ENCODE measurements around the gene NOS1. TPM values are rescaled to one million over a fixed set of nuclear protein-coding genes. Genes with fewer than 3 reads are reported as not detected.
"Not testable (repeated sequence)": the region's sequence is repeated elsewhere in the genome, so short reads cannot be mapped to it uniquely, and the experiment has no call there.

Gene NOS1
- total RNA-seq, 1 donor from 2014 or later: 3.5 TPM

DNA sequence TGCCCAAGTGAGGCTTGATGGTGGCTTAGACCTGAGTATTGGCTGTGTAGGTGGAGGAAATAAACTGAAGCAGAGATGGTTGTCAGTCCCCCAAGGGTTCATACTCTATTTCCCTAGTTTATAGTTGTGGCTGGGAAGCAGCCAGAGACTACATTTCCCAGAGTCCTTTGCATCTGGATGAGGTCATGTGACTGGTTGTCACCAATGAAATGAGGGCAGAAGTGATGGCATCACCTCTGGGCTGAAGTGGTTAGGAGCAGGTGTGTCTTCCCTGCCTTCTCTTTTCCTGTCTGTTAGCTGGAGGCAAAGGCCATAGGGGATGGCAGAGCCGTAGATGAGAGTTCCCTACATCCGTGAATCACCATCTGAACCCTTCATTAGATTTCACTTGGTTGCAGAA is 16.3 kb upstream of the NOS1 start:
- DNase-seq (no peak), ATAC-seq (no peak)
- no peak overlapping the region for H3K4me3 ChIP-seq
- no peaks in the 10 kb centered on the region for H3K27me3 ChIP-seq (ENCODE audit: low read depth)
- no peaks in the 10 kb centered on the region for H3K36me3 ChIP-seq
- H3K9me3 ChIP-seq: no peaks in the 10 kb centered on the region
- intact Hi-C loops (cut with DNase I): no loop called here
- H3K27ac ChIP-seq: no peak overlapping the region
- TF ChIP-seq, protein P1, sequence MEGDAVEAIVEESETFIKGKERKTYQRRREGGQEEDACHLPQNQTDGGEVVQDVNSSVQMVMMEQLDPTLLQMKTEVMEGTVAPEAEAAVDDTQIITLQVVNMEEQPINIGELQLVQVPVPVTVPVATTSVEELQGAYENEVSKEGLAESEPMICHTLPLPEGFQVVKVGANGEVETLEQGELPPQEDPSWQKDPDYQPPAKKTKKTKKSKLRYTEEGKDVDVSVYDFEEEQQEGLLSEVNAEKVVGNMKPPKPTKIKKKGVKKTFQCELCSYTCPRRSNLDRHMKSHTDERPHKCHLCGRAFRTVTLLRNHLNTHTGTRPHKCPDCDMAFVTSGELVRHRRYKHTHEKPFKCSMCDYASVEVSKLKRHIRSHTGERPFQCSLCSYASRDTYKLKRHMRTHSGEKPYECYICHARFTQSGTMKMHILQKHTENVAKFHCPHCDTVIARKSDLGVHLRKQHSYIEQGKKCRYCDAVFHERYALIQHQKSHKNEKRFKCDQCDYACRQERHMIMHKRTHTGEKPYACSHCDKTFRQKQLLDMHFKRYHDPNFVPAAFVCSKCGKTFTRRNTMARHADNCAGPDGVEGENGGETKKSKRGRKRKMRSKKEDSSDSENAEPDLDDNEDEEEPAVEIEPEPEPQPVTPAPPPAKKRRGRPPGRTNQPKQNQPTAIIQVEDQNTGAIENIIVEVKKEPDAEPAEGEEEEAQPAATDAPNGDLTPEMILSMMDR (IDR thresholded peaks at IDR 0.05): no peak
- H3K4me1 ChIP-seq: no peaks in the 10 kb centered on the region

DNA sequence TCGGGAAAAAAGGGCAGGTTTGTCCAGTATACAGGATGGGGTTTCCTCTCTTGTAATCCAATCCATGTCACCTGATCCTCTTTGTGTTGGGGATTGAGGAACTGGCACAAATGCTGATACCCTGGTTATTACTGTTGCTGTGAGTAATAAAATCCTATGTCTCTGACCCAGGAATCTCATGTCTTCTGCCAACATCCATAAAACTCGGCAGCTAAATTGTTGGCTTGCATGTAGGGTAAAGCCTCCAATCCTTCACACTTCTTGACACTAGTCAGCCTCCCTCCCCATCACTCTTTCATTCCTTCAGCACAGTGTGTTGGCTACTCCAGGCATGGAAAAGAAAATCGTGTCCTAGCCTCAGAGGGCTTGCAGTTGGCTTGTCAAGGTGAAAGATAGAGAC is 9.2 kb upstream of the NOS1 start:
- DNase-seq: no peak
- Histone ChIP-seq H3K9me3 (no peaks in the 10 kb centered on the region), H3K4me1 (no peaks in the 10 kb centered on the region), H3K4me3 (no peak overlapping the region), H3K36me3 (no peaks in the 10 kb centered on the region), H3K27ac (no peak overlapping the region), H3K27me3 (ENCODE audit: low read depth) (no peaks in the 10 kb centered on the region)
- TF ChIP-seq, protein P1 (IDR thresholded peaks at IDR 0.05): no peak
- intact Hi-C loops (cut with DNase I): no loop called here
- ATAC-seq: no peak

DNA sequence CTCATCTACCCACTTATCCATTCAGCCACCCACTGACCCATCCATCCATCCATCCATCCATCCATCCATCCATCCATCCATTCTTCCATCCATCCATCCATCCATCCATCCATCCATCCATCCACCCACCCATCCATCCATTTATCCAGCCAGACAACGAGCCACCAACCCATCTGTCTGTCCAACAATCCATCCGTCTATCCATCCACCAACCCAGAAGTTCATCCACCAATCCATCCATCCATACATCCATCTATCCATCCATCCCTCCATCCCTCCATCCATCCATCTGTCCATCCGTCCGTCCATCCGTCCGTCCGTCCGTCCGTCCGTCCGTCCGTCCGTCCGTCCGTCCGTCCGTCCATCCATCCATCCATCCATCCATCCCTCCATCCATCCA is 8.6 kb upstream of the NOS1 start:
- not testable (repeated sequence) for H3K36me3 ChIP-seq; H3K4me3 ChIP-seq; H3K27me3 ChIP-seq (ENCODE audit: low read depth); DNase-seq; H3K9me3 ChIP-seq; H3K27ac ChIP-seq; H3K4me1 ChIP-seq; ATAC-seq
- intact Hi-C loops (cut with DNase I): loop anchor here (5.0 kb wide), 1 partner anchor 217 kb away; no protein-coding TSS in a partner anchor

GRCh38 chr12:117367006-117367638 is 5.7 kb upstream of the NOS1 start:
- peak; percentile 73 to 80 for ATAC-seq
- intact Hi-C loops (cut with DNase I): loop anchor here (5.0 kb wide), 1 partner anchor 220 kb away; no protein-coding TSS in a partner anchor
- H3K27me3 ChIP-seq (ENCODE audit: low read depth): peaks cover 25% of the 10 kb centered on the region
- no peaks in the 10 kb centered on the region for H3K9me3 ChIP-seq
- H3K27ac ChIP-seq: no peak overlapping the region
- no peaks in the 10 kb centered on the region for H3K36me3 ChIP-seq
- TF ChIP-seq, protein P1 (IDR thresholded peaks at IDR 0.05): peak; percentile 92
- peak; percentile 55 for DNase-seq
- H3K4me3 ChIP-seq: no peak overlapping the region
- no peaks in the 10 kb centered on the region for H3K4me1 ChIP-seq

GRCh38 chr12:117365049-117365616 is 3.7 kb upstream of the NOS1 start:
- Histone ChIP-seq H3K4me1 (no peaks in the 10 kb centered on the region), H3K9me3 (no peaks in the 10 kb centered on the region)
- ATAC-seq: no peak

More at GRCh38 chr12:117365049-117365616, 3.7 kb upstream of the NOS1 start:
- DNase-seq: no peak
- no peaks in the 10 kb centered on the region for H3K36me3 ChIP-seq
- peaks cover 43% of the 10 kb centered on the region for H3K27me3 ChIP-seq (ENCODE audit: low read depth)
- H3K27ac ChIP-seq: no peak overlapping the region
- H3K4me3 ChIP-seq: no peak overlapping the region
- TF ChIP-seq, protein P1 (IDR thresholded peaks at IDR 0.05): no peak
- intact Hi-C loops (cut with DNase I): loop anchor here (5.0 kb wide), 1 partner anchor 222 kb away; no protein-coding TSS in a partner anchor

Measured in lower lobe of right lung (tissue), 2 donors.